SU-DHL-6 (cell line): ENCODE measurements around the gene EPB41L2.

Experiments
- H2AFZ ChIP-seq: fragments of 200-600 bp; sonication (generic); 2 replicates; pipeline ENCODE4 v1.6.1; 2014; ENCODE audit warnings: low read depth, mild to moderate bottlenecking, moderate library complexity, mixed read lengths, antibody characterized with exemption, low read length; ENCODE audit not compliant: severe bottlenecking
- H3F3A ChIP-seq: fragments of 200-600 bp; shearing (Covaris generic); 2 replicates; pipeline ENCODE4 v1.6.0; 2016; ENCODE audit warnings: antibody characterized with exemption, mild to moderate bottlenecking; ENCODE audit not compliant: insufficient read depth
- H3K27ac ChIP-seq: fragments of 200-600 bp; sonication (generic); 2 replicates; pipeline ENCODE4 v1.5.1; 2016; ENCODE audit warnings: low read depth, mild to moderate bottlenecking, low read length, moderate library complexity, mixed read lengths
- H3K27me3 ChIP-seq: fragments of 200-600 bp; sonication (generic), shearing (Covaris generic); 2 replicates; pipeline ENCODE4 v1.6.0; 2014; ENCODE audit warnings: mild to moderate bottlenecking, low read length
- H3K36me3 ChIP-seq: fragments of 200-600 bp; sonication (generic); 2 replicates; pipeline ENCODE4 v1.6.1; 2014; ENCODE audit warnings: mild to moderate bottlenecking, low read length, mixed read lengths
- H3K4me2 ChIP-seq: fragments of 300-600, 200-600 bp; shearing (Covaris generic), sonication (generic); 2 replicates; pipeline ENCODE4 v1.6.0; 2014; ENCODE audit warnings: low read length, low read depth, mild to moderate bottlenecking; ENCODE audit not compliant: poor library complexity, severe bottlenecking
- H3K4me3 ChIP-seq: fragments of 200-600 bp; sonication (generic); 2 replicates; pipeline ENCODE4 v1.5.1; 2014; ENCODE audit warnings: antibody characterized with exemption, low read length, mild to moderate bottlenecking, mixed read lengths; ENCODE audit not compliant: insufficient read depth, poor library complexity, severe bottlenecking
- H3K79me2 ChIP-seq: fragments of 200-600 bp; sonication (generic); 2 replicates; pipeline ENCODE4 v1.6.1; 2014; ENCODE audit warnings: mild to moderate bottlenecking, low read length, moderate library complexity; ENCODE audit not compliant: insufficient read depth
- H3K9ac ChIP-seq: fragments of 200-600 bp; sonication (generic); 2 replicates; pipeline ENCODE4 v1.7.0; 2014; ENCODE audit warnings: mild to moderate bottlenecking, low read length
- H3K9me2 ChIP-seq: fragments of 200-600 bp; sonication (generic); replicated peaks from 2 replicates; pipeline ENCODE4 v1.6.1; 2014; ENCODE audit warnings: low read length; ENCODE audit not compliant: insufficient read depth
- H3K9me3 ChIP-seq: fragments of 200-600 bp; sonication (generic); 2 replicates; pipeline ENCODE4 v1.6.1; 2014; ENCODE audit warnings: low read length, mixed read lengths; ENCODE audit not compliant: insufficient read depth
- H4K20me1 ChIP-seq: fragments of 200-600 bp; sonication (generic); 2 replicates; pipeline ENCODE4 v1.6.1; 2014; ENCODE audit warnings: low read depth, mild to moderate bottlenecking, antibody characterized with exemption, low read length, moderate library complexity, mixed read lengths
- EZH2phosphoT487 ChIP-seq: fragments of 200-600 bp; sonication (generic), shearing (Covaris generic); conservative IDR thresholded peaks from 2 replicates; pipeline ENCODE4 v1.6.1; 2018; ENCODE audit warnings: mild to moderate bottlenecking, antibody characterized with exemption, low read length, moderate library complexity, mixed read lengths
- TF ChIP-seq, protein P1 (sequence below): fragments of 200-600 bp; sonication (generic); IDR thresholded peaks from one replicate; pipeline ENCODE4 v1.5.1; 2017; ENCODE audit warnings: antibody characterized with exemption, mild to moderate bottlenecking, low read length, moderate library complexity; ENCODE audit not compliant: insufficient read depth, poor library complexity, severe bottlenecking

The EPB41L2 gene

DNA sequence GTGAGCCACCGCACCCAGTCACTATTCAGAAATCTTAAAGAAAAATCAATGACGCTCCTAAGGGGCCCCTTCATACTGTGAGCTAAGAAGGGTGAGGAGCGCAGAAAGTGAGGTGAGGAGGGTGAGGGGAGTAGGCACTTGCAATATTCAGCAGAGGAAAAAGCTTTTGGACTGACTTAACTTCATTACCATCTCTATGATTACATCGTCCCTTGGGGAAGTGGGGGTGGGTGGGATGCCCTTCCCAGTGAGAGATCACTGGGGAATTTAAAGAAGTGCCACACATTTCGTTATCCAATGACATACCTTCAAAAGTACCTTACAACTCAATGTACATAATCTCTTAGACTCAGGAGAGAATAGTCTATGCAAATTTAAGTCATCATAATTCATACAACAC, 189.3 kb downstream of the EPB41L2 start:
- Histone ChIP-seq H3F3A (no peaks in the 10 kb centered on the region), H3K9me3 (no peaks in the 10 kb centered on the region), H3K9me2 (no peaks in the 10 kb centered on the region), H4K20me1 (no peaks in the 10 kb centered on the region), H3K4me3 (no peak overlapping the region), H3K36me3 (no peaks in the 10 kb centered on the region), H3K4me2 (no peak overlapping the region), H3K9ac (no peak overlapping the region), H2AFZ (no peak overlapping the region), H3K27ac (no peak overlapping the region), H3K27me3 (no peaks in the 10 kb centered on the region), H3K79me2 (no peaks in the 10 kb centered on the region)
- TF ChIP-seq, protein P1, sequence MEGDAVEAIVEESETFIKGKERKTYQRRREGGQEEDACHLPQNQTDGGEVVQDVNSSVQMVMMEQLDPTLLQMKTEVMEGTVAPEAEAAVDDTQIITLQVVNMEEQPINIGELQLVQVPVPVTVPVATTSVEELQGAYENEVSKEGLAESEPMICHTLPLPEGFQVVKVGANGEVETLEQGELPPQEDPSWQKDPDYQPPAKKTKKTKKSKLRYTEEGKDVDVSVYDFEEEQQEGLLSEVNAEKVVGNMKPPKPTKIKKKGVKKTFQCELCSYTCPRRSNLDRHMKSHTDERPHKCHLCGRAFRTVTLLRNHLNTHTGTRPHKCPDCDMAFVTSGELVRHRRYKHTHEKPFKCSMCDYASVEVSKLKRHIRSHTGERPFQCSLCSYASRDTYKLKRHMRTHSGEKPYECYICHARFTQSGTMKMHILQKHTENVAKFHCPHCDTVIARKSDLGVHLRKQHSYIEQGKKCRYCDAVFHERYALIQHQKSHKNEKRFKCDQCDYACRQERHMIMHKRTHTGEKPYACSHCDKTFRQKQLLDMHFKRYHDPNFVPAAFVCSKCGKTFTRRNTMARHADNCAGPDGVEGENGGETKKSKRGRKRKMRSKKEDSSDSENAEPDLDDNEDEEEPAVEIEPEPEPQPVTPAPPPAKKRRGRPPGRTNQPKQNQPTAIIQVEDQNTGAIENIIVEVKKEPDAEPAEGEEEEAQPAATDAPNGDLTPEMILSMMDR, result no peak
- TF ChIP-seq EZH2phosphoT487, result no peak

DNA sequence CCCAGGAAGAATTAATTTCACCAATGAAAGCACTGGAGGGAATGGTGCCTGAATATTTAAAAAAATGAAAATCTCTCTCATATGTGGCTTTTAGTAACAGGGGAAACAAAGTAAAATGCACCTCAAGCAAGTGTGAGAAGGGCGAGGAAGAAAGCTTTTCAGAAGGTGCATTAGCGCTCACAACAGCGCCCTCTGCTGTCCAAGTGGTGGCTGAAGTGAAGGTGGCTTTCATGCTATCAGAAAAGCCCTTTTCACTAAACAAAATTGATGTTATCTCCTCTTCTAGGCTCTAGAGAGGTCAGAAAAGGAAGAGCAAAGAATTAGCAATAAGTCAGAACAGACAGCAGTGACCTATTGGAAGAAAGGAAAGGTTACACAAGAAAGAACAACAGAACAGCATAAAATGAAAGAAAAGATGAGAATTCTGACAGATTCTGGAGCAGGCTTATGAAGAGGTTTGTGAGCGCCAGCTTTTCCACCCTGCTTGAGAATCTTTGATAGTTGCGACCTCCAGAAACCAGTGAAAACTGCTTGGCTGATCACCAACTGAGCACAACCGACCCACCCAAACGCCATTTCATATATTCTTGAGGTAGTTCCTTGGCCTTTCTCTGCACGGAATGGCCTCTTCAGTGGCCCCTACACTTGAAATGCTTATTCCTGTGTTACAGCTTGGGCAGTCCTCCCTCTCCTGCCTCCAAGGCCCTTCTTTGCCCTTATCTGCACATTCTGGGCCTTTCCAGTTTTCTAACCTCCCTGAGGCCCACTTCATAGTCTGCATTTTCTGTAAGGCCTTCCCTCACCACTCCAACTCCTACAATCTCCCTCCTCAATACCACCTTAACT, 190.6 kb downstream of the EPB41L2 start:
- no peak for TF ChIP-seq EZH2phosphoT487
- TF ChIP-seq, protein P1, result peak; percentile 82

DNA sequence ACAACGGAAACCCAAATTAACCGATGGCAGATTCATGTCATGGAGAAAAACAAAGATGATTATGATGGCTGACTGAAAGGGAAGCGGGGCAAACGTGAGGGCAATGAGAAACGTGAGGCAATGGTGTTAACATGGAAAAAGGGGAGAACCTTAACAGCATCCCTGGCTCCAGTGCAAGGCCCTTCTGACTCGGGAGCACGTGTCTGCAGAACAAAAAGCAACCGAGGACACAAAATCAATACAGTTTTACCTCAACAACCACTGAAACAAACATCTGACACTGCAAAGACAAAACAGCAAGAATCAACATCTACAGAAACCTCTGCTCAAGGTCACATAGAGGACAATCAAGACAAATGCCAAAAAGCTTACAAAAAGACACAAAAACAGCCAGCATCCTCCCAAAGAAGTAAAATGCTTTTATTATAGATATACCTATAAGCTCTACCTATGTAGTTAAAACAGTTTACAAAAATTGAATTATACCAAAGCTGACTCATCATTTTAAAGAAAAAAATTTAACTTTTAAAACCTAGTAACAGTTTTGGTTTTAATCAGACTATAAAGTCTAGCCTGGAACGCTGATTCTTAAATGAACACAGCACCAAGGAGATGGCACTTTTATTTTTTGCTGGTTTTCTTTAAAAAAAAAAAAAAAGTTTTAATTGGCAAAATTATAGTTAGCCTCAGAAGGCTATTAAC, 192.7 kb downstream of the EPB41L2 start:
- no peaks in the 10 kb centered on the region for H3K27me3 ChIP-seq
- TF ChIP-seq EZH2phosphoT487, result no peak
- TF ChIP-seq, protein P1, result no peak
- no peaks in the 10 kb centered on the region for H3K9me2 ChIP-seq
- H3K4me2 ChIP-seq, result no peak overlapping the region
- no peaks in the 10 kb centered on the region for H3K79me2 ChIP-seq
- no peaks in the 10 kb centered on the region for H4K20me1 ChIP-seq
- no peak overlapping the region for H2AFZ ChIP-seq
- no peak overlapping the region for H3K27ac ChIP-seq
- no peak overlapping the region for H3K9ac ChIP-seq
- H3K9me3 ChIP-seq, result no peaks in the 10 kb centered on the region
- H3F3A ChIP-seq, result no peaks in the 10 kb centered on the region
- H3K4me3 ChIP-seq, result no peak overlapping the region
- no peaks in the 10 kb centered on the region for H3K36me3 ChIP-seq

More for the DNA sequence above, 190.6 kb downstream of the EPB41L2 start:
- no peaks in the 10 kb centered on the region for H4K20me1 ChIP-seq
- no peak overlapping the region for H3K4me2 ChIP-seq
- H3K9me2 ChIP-seq, result no peaks in the 10 kb centered on the region
- no peaks in the 10 kb centered on the region for H3K79me2 ChIP-seq
- no peak overlapping the region for H2AFZ ChIP-seq
- no peak overlapping the region for H3K27ac ChIP-seq
- no peaks in the 10 kb centered on the region for H3K36me3 ChIP-seq
- H3K9me3 ChIP-seq, result no peaks in the 10 kb centered on the region
- no peaks in the 10 kb centered on the region for H3K27me3 ChIP-seq
- no peak overlapping the region for H3K4me3 ChIP-seq
- H3F3A ChIP-seq, result no peaks in the 10 kb centered on the region
- H3K9ac ChIP-seq, result no peak overlapping the region
